Measurements from ENCODE around the gene IAH1. TPM values are rescaled to one million over a fixed set of nuclear protein-coding genes. Genes with fewer than 3 reads are reported as not detected.

Gene IAH1
- polyA plus RNA-seq, 1 donor (not counting 4 experiments of a cell fraction or from before 2014, with no cell fraction given), result 65.0 TPM

DNA sequence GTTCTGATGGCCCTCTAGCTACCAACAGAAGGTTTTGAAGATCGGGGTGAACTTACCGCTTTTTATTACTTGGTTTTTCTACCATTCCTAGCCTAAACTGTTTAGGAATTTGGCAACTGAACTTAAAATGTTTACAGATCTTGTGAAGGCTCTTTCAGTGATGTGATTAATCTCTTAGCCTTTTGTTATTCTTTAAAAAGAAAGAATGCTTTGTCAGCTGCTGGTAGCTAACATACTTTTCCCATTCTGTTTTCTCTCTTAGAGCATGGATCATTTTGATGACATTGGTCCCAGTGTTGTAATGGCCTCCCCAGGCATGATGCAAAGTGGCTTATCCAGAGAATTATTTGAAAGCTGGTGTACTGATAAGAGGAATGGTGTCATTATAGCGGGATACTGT lies 32.8 kb upstream of the IAH1 start:
- H3K9me3 ChIP-seq (ENCODE audit: control insufficient read depth, low read depth, low read length), result no peaks in the 10 kb centered on the region
- TF ChIP-seq, protein P1, sequence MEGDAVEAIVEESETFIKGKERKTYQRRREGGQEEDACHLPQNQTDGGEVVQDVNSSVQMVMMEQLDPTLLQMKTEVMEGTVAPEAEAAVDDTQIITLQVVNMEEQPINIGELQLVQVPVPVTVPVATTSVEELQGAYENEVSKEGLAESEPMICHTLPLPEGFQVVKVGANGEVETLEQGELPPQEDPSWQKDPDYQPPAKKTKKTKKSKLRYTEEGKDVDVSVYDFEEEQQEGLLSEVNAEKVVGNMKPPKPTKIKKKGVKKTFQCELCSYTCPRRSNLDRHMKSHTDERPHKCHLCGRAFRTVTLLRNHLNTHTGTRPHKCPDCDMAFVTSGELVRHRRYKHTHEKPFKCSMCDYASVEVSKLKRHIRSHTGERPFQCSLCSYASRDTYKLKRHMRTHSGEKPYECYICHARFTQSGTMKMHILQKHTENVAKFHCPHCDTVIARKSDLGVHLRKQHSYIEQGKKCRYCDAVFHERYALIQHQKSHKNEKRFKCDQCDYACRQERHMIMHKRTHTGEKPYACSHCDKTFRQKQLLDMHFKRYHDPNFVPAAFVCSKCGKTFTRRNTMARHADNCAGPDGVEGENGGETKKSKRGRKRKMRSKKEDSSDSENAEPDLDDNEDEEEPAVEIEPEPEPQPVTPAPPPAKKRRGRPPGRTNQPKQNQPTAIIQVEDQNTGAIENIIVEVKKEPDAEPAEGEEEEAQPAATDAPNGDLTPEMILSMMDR (optimal IDR thresholded peaks at IDR 0.05 in 1 of 3, IDR thresholded peaks at IDR 0.05 in 1 of 3, conservative IDR thresholded peaks at IDR 0.05 in 1 of 3; ENCODE audit: extremely low read depth in 1 of 3, insufficient read depth in 2 of 3, low read length in 3 of 3), result no peak
- no peak for TF ChIP-seq EZH2 (IDR thresholded peaks at IDR 0.05; ENCODE audit: low read length)
- no peak overlapping the region for H3K9ac ChIP-seq (ENCODE audit: control insufficient read depth, extremely low read depth, insufficient read depth, low read length)
- no peaks in the 10 kb centered on the region for H3K27me3 ChIP-seq (ENCODE audit: control insufficient read depth, extremely low read depth, insufficient read depth, low read length)
- no peaks in the 10 kb centered on the region for H4K20me1 ChIP-seq (ENCODE audit: control insufficient read depth, extremely low read depth, insufficient read depth, low read length)
- H3K4me3 ChIP-seq (ENCODE audit: control insufficient read depth in 2 of 3, extremely low read depth in 1 of 3, insufficient read depth in 2 of 3, low read depth in 1 of 3, low read length in 3 of 3), result no peak overlapping the region
- no peaks in the 10 kb centered on the region for H3K4me1 ChIP-seq (ENCODE audit: control insufficient read depth, extremely low read depth, insufficient read depth, low read length)
- H2AFZ ChIP-seq (ENCODE audit: control insufficient read depth, low read length), result no peak overlapping the region
- no peak overlapping the region for H3K4me2 ChIP-seq (ENCODE audit: control insufficient read depth, extremely low read depth, insufficient read depth, low read depth, low read length)
- H3K79me2 ChIP-seq (ENCODE audit: control insufficient read depth, insufficient read depth, low read length), result no peaks in the 10 kb centered on the region
- no peak overlapping the region for H3K27ac ChIP-seq (ENCODE audit: control insufficient read depth, insufficient read depth, low read length)
- FAIRE-seq (no peak), DNase-seq (ENCODE audit: low read depth, low spot score) (no peak)
- H3K36me3 ChIP-seq (ENCODE audit: control insufficient read depth in 2 of 2, extremely low read depth in 1 of 2, insufficient read depth in 2 of 2, low read length in 2 of 2), result peaks cover 22 to 25% of the 10 kb centered on the region in 2 experiments
- H3K9me1 ChIP-seq (ENCODE audit: control insufficient read depth, extremely low read depth, insufficient read depth, low read length), result no peaks in the 10 kb centered on the region
- dilution Hi-C loops (cut with MboI; ENCODE audit: extremely low pct_ligation_motif_present, low sequenced_read_pairs), result no loop called here

DNA sequence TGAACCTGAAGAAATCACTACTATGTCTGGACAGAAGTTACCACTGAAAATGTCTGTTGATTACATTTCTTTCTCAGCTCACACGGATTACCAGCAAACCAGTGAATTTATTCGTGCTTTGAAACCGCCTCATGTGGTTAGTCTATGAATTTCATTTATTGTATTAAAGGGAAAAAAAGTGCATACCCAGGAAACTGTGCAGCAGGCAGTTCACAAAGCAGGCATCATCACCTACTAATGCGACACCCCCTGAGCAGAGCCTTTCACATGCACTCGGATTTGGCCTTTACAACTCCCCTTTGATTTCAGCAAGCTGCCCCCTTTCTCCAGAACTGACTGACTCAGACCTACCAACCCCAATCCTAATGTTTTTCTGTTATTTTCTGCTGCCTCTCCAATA lies 30.8 kb upstream of the IAH1 start:
- H3K4me3 ChIP-seq (ENCODE audit: control insufficient read depth in 2 of 3, extremely low read depth in 1 of 3, insufficient read depth in 2 of 3, low read depth in 1 of 3, low read length in 3 of 3), result no peak overlapping the region
- no peaks in the 10 kb centered on the region for H3K9me1 ChIP-seq (ENCODE audit: control insufficient read depth, extremely low read depth, insufficient read depth, low read length)
- no peaks in the 10 kb centered on the region for H4K20me1 ChIP-seq (ENCODE audit: control insufficient read depth, extremely low read depth, insufficient read depth, low read length)
- H3K9ac ChIP-seq (ENCODE audit: control insufficient read depth, extremely low read depth, insufficient read depth, low read length), result no peak overlapping the region
- no peaks in the 10 kb centered on the region for H3K79me2 ChIP-seq (ENCODE audit: control insufficient read depth, insufficient read depth, low read length)
- H3K36me3 ChIP-seq (ENCODE audit: control insufficient read depth in 2 of 2, extremely low read depth in 1 of 2, insufficient read depth in 2 of 2, low read length in 2 of 2), result peaks cover 17 to 20% of the 10 kb centered on the region in 2 experiments
- no peaks in the 10 kb centered on the region for H3K27me3 ChIP-seq (ENCODE audit: control insufficient read depth, extremely low read depth, insufficient read depth, low read length)
- H3K4me2 ChIP-seq (ENCODE audit: control insufficient read depth, extremely low read depth, insufficient read depth, low read depth, low read length), result no peak overlapping the region
- dilution Hi-C loops (cut with MboI; ENCODE audit: extremely low pct_ligation_motif_present, low sequenced_read_pairs), result no loop called here
- no peaks in the 10 kb centered on the region for H3K4me1 ChIP-seq (ENCODE audit: control insufficient read depth, extremely low read depth, insufficient read depth, low read length)
- DNase-seq (ENCODE audit: low read depth, low spot score) (no peak), FAIRE-seq (no peak)
- TF ChIP-seq, protein P1 (optimal IDR thresholded peaks at IDR 0.05 in 1 of 3, IDR thresholded peaks at IDR 0.05 in 1 of 3, conservative IDR thresholded peaks at IDR 0.05 in 1 of 3; ENCODE audit: extremely low read depth in 1 of 3, insufficient read depth in 2 of 3, low read length in 3 of 3), result no peak
- no peak for TF ChIP-seq EZH2 (IDR thresholded peaks at IDR 0.05; ENCODE audit: low read length)
- no peak overlapping the region for H3K27ac ChIP-seq (ENCODE audit: control insufficient read depth, insufficient read depth, low read length)
- H3K9me3 ChIP-seq (ENCODE audit: control insufficient read depth, low read depth, low read length), result no peaks in the 10 kb centered on the region
- H2AFZ ChIP-seq (ENCODE audit: control insufficient read depth, low read length), result no peak overlapping the region
